ENCODE measurements around the gene ABI3BP.

DNA sequence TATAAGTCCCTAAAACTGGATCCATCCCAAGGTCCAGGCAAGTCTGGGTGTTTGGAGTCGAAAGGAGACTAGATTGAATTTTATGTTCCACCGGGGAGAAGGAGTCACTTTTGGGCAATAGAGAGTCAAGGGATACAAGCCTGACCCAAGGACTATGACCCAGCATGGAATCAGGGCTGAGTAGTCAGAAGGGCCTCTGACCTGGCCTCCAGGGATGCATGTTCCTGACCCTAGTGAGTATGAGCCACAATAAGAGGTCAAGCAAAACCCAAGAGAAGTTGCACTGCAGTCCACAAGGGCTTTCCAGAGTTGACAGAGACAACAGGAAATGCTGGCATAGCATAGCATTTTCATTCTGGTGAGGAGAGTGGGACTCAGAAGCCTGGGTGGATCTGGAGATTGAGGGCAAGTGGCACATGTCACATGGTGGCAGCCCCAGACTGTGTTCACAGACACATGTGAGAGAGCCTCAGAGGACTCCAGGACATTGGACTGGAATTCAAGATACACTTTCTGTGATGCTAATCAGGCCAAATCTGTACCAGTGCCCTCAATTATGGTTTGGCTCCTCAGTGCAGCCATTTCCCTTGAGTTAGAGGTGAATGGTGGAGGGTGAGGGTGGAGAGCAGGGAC lies 217.0 kb downstream of the ABI3BP start:
- no peak for TF ChIP-seq YY1 (IDR thresholded peaks at IDR 0.05; ENCODE audit: low read depth)
- TF ChIP-seq, protein P1, sequence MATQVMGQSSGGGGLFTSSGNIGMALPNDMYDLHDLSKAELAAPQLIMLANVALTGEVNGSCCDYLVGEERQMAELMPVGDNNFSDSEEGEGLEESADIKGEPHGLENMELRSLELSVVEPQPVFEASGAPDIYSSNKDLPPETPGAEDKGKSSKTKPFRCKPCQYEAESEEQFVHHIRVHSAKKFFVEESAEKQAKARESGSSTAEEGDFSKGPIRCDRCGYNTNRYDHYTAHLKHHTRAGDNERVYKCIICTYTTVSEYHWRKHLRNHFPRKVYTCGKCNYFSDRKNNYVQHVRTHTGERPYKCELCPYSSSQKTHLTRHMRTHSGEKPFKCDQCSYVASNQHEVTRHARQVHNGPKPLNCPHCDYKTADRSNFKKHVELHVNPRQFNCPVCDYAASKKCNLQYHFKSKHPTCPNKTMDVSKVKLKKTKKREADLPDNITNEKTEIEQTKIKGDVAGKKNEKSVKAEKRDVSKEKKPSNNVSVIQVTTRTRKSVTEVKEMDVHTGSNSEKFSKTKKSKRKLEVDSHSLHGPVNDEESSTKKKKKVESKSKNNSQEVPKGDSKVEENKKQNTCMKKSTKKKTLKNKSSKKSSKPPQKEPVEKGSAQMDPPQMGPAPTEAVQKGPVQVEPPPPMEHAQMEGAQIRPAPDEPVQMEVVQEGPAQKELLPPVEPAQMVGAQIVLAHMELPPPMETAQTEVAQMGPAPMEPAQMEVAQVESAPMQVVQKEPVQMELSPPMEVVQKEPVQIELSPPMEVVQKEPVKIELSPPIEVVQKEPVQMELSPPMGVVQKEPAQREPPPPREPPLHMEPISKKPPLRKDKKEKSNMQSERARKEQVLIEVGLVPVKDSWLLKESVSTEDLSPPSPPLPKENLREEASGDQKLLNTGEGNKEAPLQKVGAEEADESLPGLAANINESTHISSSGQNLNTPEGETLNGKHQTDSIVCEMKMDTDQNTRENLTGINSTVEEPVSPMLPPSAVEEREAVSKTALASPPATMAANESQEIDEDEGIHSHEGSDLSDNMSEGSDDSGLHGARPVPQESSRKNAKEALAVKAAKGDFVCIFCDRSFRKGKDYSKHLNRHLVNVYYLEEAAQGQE (IDR thresholded peaks at IDR 0.05; ENCODE audit: low read depth): no peak
- no peak for TF ChIP-seq CREB1 (IDR thresholded peaks at IDR 0.05; ENCODE audit: low read depth)
- TF ChIP-seq RAD21 (IDR thresholded peaks at IDR 0.05; ENCODE audit: low read depth): no peak
- TF ChIP-seq FOXM1 (IDR thresholded peaks at IDR 0.05; ENCODE audit: borderline replicate concordance, low read depth): no peak
- TF ChIP-seq TAF1 (IDR thresholded peaks at IDR 0.05; ENCODE audit: low read depth): no peak
- TF ChIP-seq EGR1 (IDR thresholded peaks at IDR 0.05): no peak
- no peak for TF ChIP-seq CEBPB (IDR thresholded peaks at IDR 0.05)
- no peak for TF ChIP-seq TEAD4 (IDR thresholded peaks at IDR 0.05)

Data from Ishikawa (cell line).